ENCODE measurements around the gene CCDC186.

CCDC186 gene
- 17.4 to 55.8 (median 31.7) reads per million in 17 experiments for total RNA-seq

DNA sequence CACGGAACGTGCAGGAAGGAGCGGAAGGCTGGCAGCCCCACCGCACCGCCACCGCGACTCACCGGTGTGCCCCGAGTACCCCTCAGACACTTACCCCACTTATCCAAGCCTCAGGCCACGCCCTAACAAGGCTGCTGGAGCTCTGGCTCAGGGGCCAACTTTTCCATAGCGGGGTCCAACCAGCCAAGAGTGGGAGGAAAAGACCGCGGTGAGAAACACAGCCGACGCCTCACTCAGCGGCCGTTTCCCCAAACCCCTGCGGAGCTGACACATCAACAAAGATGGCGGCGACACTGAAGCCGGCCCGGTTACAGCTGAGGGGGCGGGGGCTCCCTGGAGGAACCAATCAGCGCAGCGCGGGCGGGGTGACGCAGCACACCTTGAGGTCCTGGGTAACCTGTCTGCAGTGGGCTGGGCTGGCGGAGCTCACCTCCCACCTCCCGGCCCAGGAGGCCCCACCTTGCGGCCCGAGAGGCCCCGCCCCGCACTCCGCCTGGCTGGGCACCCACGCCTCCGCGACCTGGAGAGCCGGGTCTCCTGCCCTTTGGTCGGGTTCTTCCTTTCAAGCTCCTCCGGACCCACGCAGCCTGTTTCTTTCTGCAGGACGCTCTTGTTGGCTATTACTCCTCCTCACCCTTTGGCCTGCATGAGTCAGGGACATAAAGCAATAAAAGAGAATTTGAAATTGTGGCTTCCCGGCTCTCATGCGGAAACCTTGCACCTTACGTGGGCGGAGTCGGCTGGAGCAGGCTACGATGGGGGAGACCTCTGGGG lies at the start of gene CCDC186:
CCDC186 (minus strand) TSS at position 283 of the 774 bp plus-strand sequence. CDS start 10,935 bp downstream, outside the sequence.
- peak; percentile 88 to 95 (median 93) for DNase-seq

DNA sequence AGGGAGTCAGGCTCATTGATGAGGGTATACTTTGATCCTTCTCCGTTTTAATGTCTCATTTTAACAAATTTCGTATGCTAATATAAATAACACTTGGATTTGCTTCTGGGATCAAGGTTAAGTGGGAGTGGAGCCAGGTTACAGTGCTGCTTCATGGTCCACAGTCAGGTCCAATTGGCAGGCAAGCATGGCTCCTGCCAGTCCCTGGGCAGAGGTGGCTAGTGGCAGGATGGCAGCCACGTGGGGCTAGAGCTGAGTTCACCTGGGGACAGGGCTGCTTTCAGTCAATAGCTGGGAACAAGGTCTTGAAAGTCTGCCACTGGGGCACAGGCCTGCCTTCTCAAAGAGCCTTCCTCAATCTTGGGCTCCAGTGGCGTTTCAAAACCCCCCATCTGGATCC lies 49.1 kb upstream of the CCDC186 start:
- no peak for DNase-seq

DNA sequence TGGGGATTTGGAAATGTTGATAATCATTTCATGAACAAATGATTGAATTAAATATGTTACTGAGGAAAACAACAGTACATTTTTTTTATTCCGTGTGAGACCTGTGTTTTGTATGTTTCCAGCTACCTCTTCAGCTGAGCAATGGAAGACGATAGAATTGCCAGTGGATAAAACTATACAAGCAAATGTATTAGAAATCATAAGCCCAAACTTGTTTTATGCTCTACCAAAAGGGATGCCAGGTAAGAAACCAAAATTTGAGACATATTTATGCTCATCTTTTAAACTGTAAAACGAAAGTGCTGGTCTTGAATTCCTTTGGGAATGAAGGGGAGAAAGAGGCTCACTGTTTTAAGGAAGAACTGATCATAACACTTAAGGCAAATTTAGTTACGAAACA lies 47.2 kb upstream of the CCDC186 start:
- DNase-seq, result no peak

DNA sequence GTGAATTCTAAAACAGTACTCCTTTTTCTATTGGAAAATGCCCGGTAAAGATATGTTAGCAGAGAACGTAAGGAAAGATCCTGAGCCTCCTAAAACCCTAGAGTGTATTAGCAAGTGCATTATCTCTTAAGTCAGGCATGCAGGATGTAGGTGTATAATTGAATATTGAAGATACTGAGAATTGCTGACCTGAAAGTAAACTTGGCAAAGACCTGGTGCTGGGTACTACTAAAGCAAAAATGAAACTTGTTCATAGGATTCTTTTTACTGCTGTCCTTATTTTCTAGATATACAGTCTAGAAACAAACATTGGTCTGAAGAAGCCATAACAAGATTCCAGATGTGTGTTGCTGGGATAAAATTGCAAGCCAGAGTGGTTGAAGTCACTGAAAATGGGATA lies 46.3 kb upstream of the CCDC186 start:
- DNase-seq, result no peak

GRCh38 chr10:114215033-114215432 lies 41.0 kb upstream of the CCDC186 start:
- no peak for DNase-seq

GRCh38 chr10:114212153-114212552 lies 38.1 kb upstream of the CCDC186 start:
- no peak for DNase-seq

DNA sequence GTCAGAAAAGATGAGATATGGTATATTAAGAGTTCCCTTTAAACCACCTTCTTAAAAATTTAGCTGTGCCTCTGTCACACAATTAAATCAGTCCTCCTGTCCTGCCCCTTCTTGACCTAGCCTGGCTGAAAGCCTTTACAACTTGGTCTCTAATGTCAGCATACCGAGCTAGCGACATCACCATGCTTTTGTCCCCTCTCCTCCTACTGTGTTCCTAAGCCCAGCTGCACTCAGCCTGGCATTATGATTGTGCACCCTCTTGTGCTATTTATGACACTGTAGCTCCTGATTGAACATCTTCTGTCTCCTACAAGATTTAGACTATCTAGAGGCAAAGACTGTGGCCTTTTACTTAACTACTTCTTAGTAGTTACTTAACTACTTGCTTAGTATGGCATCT lies 34.3 kb upstream of the CCDC186 start:
- no peak for DNase-seq

- no peak for DNase-seq
Observed at GRCh38 chr10:114207349-114207748, 33.3 kb upstream of the CCDC186 start.

DNA sequence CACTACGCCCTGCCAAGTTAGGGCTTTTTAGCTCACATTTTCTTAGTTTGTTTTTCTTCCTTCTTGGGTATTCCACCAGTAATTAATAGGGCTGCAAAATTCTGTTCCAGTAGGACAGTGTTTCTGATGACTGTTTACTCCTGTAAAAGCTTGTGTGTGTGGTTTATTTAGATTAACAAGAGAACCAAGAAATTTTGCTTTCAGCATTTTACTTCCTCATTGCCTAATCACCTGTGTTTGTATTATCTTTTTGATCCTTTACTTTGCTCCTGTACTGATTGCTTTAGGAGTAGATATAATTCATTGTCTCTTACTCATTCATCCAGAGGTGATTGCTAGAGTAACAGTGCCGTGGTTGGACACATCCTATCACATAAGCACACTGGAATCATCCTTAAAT lies 32.9 kb upstream of the CCDC186 start:
- no peak for DNase-seq

- DNase-seq, result no peak
Observed at GRCh38 chr10:114202812-114203211, 28.8 kb upstream of the CCDC186 start.

- peak in 1 of 4 experiments; percentile 3 for DNase-seq
Observed at GRCh38 chr10:114199239-114199638, 25.2 kb upstream of the CCDC186 start.

GRCh38 chr10:114195079-114195478 lies 21.1 kb upstream of the CCDC186 start:
- no peak for DNase-seq

DNA sequence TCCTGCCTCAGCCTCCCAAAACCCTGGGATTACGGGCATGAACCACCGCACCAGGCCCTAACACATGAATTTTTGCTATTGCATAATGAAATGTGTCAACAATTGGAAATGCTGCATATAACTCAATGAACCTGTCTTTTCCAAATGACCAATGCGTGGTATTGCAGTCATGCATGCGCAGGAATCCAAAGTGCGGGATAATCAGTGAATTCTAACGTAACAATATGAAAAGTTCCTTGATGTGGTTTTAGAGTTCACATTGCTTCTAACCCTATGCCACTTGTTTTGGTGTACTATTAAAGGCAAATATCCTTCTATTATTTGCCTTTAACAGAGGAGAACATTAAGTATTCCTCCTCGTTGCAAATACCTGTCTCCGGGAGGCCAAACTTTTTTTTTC lies 15.7 kb upstream of the CCDC186 start:
- DNase-seq, result no peak

GRCh38 chr10:114188900-114189299 lies 14.9 kb upstream of the CCDC186 start:
- DNase-seq, result no peak

DNA sequence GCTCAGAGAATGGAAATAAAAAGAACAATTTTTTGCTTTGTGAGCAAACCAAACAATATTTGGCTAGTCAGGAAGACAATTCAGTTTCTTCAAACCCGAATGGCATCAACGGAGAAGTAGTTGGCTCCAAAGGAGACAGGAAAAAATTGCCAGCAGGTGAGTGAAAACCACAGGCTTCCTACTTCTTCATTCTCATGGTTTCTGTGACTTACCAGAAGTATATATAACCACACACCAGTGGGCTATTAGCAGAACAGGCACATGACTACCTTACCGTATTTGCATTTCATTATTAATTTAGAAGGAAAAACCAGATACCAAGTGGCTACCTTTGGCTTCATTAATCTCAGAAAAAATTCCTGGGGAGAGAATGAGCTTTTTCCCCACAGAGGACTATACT lies 14.0 kb upstream of the CCDC186 start:
- DNase-seq, result no peak

DNA sequence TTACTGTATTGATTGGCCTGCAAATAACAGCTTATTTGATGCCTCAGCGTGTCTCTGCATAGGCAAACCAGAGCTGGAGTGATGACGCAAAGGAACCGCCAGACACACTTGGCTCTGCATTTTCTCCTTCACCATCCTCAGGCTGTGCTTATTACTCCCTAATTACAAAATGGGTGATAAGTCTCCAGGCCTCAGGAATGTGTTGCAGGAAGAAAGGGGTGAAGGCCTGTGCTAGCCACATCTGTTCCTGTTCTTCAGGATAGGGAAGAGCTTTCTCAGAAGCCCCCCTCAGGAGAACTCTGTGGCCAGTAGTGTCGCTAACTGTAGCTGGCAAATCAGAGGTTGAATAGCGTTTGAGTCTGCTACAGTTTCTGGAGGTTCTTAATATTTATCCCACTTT lies 10.3 kb upstream of the CCDC186 start:
- DNase-seq, result no peak

DNA sequence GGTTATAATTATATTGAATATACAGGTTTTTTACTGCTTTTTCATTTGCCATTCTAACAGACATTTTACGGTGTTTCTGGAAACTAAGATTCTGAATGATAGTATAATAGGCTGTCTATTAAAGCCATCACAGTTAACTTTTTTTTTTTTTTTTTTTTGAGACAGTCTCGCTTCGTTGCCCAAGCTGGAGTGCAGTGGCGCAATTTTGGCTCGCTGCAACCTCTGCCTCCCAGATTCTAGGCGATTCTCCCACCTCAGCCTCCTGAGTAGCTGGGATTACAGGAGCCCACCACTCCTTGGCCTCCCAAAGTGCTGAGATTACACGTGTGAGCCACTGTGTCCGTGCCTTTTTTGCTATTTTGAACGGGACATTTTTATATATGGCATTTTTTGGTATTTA lies 9.6 kb upstream of the CCDC186 start:
- DNase-seq, result no peak

GRCh38 chr10:114181971-114182370 lies 8.0 kb upstream of the CCDC186 start:
- DNase-seq, result no peak

GRCh38 chr10:114180937-114181336 lies 6.9 kb upstream of the CCDC186 start:
- no peak for DNase-seq

DNA sequence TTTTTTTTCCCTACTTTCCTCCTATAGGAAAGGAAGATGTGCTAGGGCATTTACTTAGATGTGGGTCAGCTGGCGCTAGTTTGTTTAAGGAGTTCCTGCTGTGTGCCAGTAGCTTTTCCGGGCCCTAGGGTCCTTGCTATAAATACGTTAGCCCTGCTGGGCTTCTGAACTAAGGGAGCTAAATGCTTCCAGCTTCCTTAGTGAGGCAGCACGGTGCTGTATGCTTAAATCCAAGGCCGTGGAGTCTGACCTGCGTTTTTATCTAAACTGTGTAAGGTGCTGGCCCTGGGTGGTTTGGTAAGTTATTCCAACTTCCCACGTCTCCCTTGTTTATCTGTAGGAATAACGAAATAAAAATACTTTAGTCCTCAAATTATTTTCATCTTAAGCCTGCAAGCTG lies 5.7 kb upstream of the CCDC186 start:
- no peak for DNase-seq

- no peak for DNase-seq
Observed at GRCh38 chr10:114179148-114179547, 5.1 kb upstream of the CCDC186 start, which contains the start of gene TDRD1. Gene TDRD1 (plus strand): TSS chr10:114179353. CDS start chr10:114187832, 8,479 bp downstream.

DNA sequence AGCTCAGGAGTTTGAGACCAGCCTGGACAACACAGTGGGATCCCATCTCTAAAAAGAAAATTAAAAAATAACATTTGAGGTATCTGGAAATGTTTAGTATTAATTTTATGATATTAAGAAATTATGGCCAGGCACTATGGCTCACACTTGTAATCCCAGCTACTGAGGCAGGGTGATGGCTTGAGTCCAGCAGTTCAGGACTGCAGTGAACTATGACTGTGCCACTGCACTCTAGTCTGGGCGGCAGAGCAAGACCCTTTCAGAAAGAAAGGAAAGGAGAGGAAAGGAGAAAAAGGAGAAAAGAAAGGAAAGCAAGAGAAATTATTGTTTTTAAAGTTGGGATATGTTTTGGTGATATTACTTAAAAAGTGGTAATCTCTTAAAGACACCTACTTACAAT lies 2.5 kb upstream of the CCDC186 start:
- no peak for DNase-seq

GRCh38 chr10:114175667-114176066 lies 1.7 kb upstream of the CCDC186 start:
- no peak for DNase-seq

- peak; percentile 81 to 92 (median 88) for DNase-seq
Observed at GRCh38 chr10:114174695-114175188, 739 bp upstream of the CCDC186 start.

- peak; percentile 2 to 49 (median 32) for DNase-seq
Observed at GRCh38 chr10:114173603-114173920, 441 bp downstream of the CCDC186 start.

All from suppressor macrophage (primary cell).